Vagina (tissue), 2 donors: ENCODE measurements around the gene FMC1.

Experiments used
- CTCF ChIP-seq, 3 experiments: fragments of 450-650 bp in 2 of 3; fragments of 200-600 bp in 1 of 3; sonication (generic) in 1 of 3; IDR thresholded peaks; one replicate each; pipeline ENCODE4 v1.5.1; 2017 to 2019; ENCODE audit warnings: antibody characterized with exemption in 3 of 3, mild to moderate bottlenecking in 2 of 3, moderate library complexity in 2 of 3
- POLR2A ChIP-seq, 2 donors: fragments of 450-650 bp; IDR thresholded peaks; one replicate each; pipeline ENCODE4 v1.6.1; 2017; ENCODE audit warnings: antibody characterized with exemption in 2 of 2, mild to moderate bottlenecking in 2 of 2, moderate library complexity in 2 of 2

- no peak for TF ChIP-seq CTCF (IDR thresholded peaks at IDR 0.05)
- no peak for TF ChIP-seq POLR2A (IDR thresholded peaks at IDR 0.05)
These were observed 14.2 kb downstream of the FMC1 start for GRCh38 chr7:139355320-139355719.
